Fibroblast of upper back skin (primary cell): Measurements from ENCODE around the gene STK10.

Experiments used
- DNase-seq: peaks from one replicate; pipeline ENCODE4 v3.0.0-alpha.2; 2013

STK10 gene

GRCh38 chr5:172105811-172106210, 82.2 kb downstream of the STK10 start:
- no peak for DNase-seq

GRCh38 chr5:172104801-172105701, 83.0 kb downstream of the STK10 start:
- DNase-seq = no peak

GRCh38 chr5:172104021-172104420, 84.0 kb downstream of the STK10 start:
- no peak for DNase-seq

- peak; percentile 99 for DNase-seq
These were observed 85.0 kb downstream of the STK10 start for GRCh38 chr5:172102913-172103626.

GRCh38 chr5:172102218-172102870, 85.7 kb downstream of the STK10 start:
- no peak for DNase-seq

GRCh38 chr5:172101547-172102217, 86.3 kb downstream of the STK10 start:
- no peak for DNase-seq

- no peak for DNase-seq
These were observed 89.1 kb downstream of the STK10 start for GRCh38 chr5:172098883-172099282.

- DNase-seq = no peak
These were observed 90.0 kb downstream of the STK10 start for GRCh38 chr5:172098046-172098445.

GRCh38 chr5:172097356-172097755, 90.7 kb downstream of the STK10 start:
- no peak for DNase-seq

- DNase-seq = no peak
These were observed 91.7 kb downstream of the STK10 start for GRCh38 chr5:172096207-172096940.

- no peak for DNase-seq
These were observed 92.4 kb downstream of the STK10 start for GRCh38 chr5:172095368-172096206.

GRCh38 chr5:172093965-172094364, 94.1 kb downstream of the STK10 start:
- DNase-seq = no peak

- DNase-seq = no peak
These were observed 94.5 kb downstream of the STK10 start for GRCh38 chr5:172093559-172093958.

GRCh38 chr5:172091956-172092732, 95.9 kb downstream of the STK10 start:
- DNase-seq = no peak

- no peak for DNase-seq
These were observed 97.0 kb downstream of the STK10 start for GRCh38 chr5:172090976-172091547.

GRCh38 chr5:172089298-172090117, 98.5 kb downstream of the STK10 start:
- no peak for DNase-seq

GRCh38 chr5:172088801-172089200, 99.2 kb downstream of the STK10 start:
- no peak for DNase-seq

- no peak for DNase-seq
These were observed 101.6 kb downstream of the STK10 start for GRCh38 chr5:172086194-172086975.
